Measurements from ENCODE around the gene LTBP4.

The LTBP4 gene

DNA sequence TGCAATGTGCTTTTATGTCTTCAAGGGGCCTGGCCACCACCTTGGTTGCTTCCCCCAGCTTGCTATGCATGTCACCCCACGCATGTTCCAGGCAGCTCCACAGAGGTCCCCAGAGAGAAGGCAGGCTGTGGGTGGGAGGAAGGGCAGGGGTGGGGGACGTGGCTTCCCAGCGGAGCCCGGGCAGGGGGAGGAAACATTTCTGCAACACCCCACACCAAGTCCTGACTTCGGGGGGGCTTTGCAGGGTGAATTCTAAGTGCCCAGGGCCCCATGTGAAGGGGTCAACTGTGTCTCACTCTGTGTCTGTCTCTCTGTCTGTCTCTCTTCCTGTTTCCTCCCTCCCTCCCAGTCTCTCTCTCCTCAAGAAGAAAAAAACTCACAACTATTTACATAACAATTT is 39.6 kb downstream of the LTBP4 start:
- Histone ChIP-seq H3K4me1 (ENCODE audit: low read depth, poor library complexity, severe bottlenecking) (no peaks in the 10 kb centered on the region), H3K27ac (no peak overlapping the region), H3K36me3 (ENCODE audit: insufficient read depth) (no peaks in the 10 kb centered on the region), H3K4me3 (IDR thresholded peaks at IDR 0.05; ENCODE audit: insufficient read depth, low read depth, low read length) (no peak overlapping the region), H4K20me1 (ENCODE audit: insufficient read depth) (no peaks in the 10 kb centered on the region), H3K27me3 (ENCODE audit: insufficient read depth, low read depth) (no peaks in the 10 kb centered on the region), H3K4me2 (no peak overlapping the region), H2AFZ (ENCODE audit: low read depth) (no peak overlapping the region), H3K79me2 (ENCODE audit: insufficient read depth, low read depth) (no peaks in the 10 kb centered on the region), H3K9ac (no peak overlapping the region)
- TF ChIP-seq, protein P1, sequence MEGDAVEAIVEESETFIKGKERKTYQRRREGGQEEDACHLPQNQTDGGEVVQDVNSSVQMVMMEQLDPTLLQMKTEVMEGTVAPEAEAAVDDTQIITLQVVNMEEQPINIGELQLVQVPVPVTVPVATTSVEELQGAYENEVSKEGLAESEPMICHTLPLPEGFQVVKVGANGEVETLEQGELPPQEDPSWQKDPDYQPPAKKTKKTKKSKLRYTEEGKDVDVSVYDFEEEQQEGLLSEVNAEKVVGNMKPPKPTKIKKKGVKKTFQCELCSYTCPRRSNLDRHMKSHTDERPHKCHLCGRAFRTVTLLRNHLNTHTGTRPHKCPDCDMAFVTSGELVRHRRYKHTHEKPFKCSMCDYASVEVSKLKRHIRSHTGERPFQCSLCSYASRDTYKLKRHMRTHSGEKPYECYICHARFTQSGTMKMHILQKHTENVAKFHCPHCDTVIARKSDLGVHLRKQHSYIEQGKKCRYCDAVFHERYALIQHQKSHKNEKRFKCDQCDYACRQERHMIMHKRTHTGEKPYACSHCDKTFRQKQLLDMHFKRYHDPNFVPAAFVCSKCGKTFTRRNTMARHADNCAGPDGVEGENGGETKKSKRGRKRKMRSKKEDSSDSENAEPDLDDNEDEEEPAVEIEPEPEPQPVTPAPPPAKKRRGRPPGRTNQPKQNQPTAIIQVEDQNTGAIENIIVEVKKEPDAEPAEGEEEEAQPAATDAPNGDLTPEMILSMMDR (conservative IDR thresholded peaks at IDR 0.05; ENCODE audit: low read depth, low read length) = no peak

DNA sequence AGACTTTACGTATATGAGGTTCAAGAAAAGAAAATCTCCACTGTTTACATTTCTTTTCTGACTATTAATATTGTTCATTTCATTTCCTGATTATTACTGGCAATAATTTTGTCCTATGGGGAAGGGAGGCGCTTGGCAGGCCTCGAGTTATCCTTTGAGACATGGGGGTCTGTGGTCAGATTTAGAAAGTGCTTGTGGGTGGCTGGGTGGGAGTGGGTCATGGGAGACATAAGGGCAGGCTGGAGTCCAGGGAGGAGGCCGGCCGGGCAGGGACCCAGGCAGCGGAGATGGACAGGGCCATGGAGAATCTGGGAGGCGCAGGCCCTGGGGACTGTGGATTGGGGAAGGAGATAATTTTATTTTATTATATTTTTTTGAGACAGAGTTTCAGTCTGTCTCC is 40.1 kb downstream of the LTBP4 start:
- no peak overlapping the region for H3K4me2 ChIP-seq
- no peak overlapping the region for H2AFZ ChIP-seq (ENCODE audit: low read depth)
- no peaks in the 10 kb centered on the region for H3K4me1 ChIP-seq (ENCODE audit: low read depth, poor library complexity, severe bottlenecking)
- H3K9ac ChIP-seq = no peak overlapping the region
- no peak overlapping the region for H3K27ac ChIP-seq
- no peaks in the 10 kb centered on the region for H3K36me3 ChIP-seq (ENCODE audit: insufficient read depth)
- H3K4me3 ChIP-seq (IDR thresholded peaks at IDR 0.05; ENCODE audit: insufficient read depth, low read depth, low read length) = no peak overlapping the region
- no peaks in the 10 kb centered on the region for H3K79me2 ChIP-seq (ENCODE audit: insufficient read depth, low read depth)
- H4K20me1 ChIP-seq (ENCODE audit: insufficient read depth) = no peaks in the 10 kb centered on the region
- H3K27me3 ChIP-seq (ENCODE audit: insufficient read depth, low read depth) = no peaks in the 10 kb centered on the region
- TF ChIP-seq, protein P1 (conservative IDR thresholded peaks at IDR 0.05; ENCODE audit: low read depth, low read length) = no peak

DNA sequence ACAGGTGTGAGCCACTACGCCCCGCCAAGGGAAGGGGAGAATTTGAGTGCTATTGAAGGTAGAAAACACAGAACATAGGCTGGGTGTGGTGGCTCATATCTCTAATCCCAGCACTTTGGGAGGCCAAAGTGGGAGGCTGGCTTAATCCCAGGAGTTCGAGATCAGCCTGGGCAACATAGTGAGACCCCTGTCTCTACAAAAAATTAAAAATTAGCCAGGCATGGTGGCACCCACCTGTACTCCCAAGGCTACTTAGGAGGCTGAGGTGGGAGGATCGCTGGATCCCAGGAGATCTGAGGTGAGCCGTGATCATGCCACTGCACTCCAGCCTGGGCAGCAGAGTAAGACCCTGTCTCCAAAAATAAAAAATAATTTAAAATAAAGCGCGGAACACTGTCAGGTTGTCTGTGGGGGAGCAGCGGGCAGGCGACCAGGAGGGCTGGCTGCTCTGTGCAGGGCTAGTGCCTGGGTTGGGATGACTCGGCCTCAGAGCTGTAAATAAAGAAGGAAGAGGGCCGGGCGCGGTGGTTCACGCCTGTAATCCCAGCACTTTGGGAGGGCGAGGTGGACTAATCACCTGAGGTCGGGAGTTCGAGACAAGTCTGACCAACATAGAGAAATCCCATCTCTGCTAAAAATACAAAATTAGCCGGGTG is 41.0 kb downstream of the LTBP4 start:
- Histone ChIP-seq H3K36me3 (ENCODE audit: insufficient read depth) (no peaks in the 10 kb centered on the region), H3K4me2 (no peak overlapping the region), H2AFZ (ENCODE audit: low read depth) (no peak overlapping the region), H3K79me2 (ENCODE audit: insufficient read depth, low read depth) (no peaks in the 10 kb centered on the region), H3K4me3 (IDR thresholded peaks at IDR 0.05; ENCODE audit: insufficient read depth, low read depth, low read length) (no peak overlapping the region), H3K4me1 (ENCODE audit: low read depth, poor library complexity, severe bottlenecking) (no peaks in the 10 kb centered on the region), H3K27ac (no peak overlapping the region), H4K20me1 (ENCODE audit: insufficient read depth) (no peaks in the 10 kb centered on the region), H3K27me3 (ENCODE audit: insufficient read depth, low read depth) (no peaks in the 10 kb centered on the region), H3K9ac (no peak overlapping the region)
- TF ChIP-seq, protein P1 (conservative IDR thresholded peaks at IDR 0.05; ENCODE audit: low read depth, low read length) = no peak

DNA sequence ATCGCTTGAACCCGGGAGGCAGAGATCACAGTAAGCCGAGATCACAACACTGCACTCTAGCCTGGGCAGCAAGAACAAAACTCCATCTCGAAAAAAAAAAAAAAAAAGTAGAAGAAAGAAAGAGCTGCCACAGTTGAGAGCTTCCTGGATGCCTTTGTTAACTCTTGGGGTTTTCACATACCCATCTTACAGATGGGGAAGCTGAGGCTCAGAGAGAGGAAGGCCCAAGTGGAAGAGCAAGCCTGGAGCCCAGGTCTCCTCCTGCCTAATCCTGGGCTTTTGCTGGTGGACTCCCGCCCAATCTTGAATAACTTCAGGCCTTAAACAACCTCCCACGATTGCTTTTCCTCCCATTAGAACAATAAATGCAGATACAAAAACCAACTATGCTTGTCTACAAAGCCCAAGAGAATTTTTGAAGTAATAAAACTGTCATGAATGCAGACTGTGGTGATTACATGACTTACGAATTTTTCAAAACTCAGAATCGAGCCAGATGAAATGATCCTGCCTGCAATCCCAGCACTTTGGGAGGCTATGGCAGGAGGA is 41.7 kb downstream of the LTBP4 start:
- Histone ChIP-seq H3K4me1 (ENCODE audit: low read depth, poor library complexity, severe bottlenecking) (no peaks in the 10 kb centered on the region), H3K36me3 (ENCODE audit: insufficient read depth) (no peaks in the 10 kb centered on the region), H3K27ac (no peak overlapping the region), H4K20me1 (ENCODE audit: insufficient read depth) (no peaks in the 10 kb centered on the region), H3K9ac (no peak overlapping the region), H3K4me2 (no peak overlapping the region), H3K27me3 (ENCODE audit: insufficient read depth, low read depth) (no peaks in the 10 kb centered on the region), H3K4me3 (IDR thresholded peaks at IDR 0.05; ENCODE audit: insufficient read depth, low read depth, low read length) (no peak overlapping the region), H2AFZ (ENCODE audit: low read depth) (no peak overlapping the region), H3K79me2 (ENCODE audit: insufficient read depth, low read depth) (no peaks in the 10 kb centered on the region)
- TF ChIP-seq, protein P1 (conservative IDR thresholded peaks at IDR 0.05; ENCODE audit: low read depth, low read length) = no peak

Measured in KMS-11 (cell line).